GM04503 (cell line): ENCODE results near the gene NTM.
"Not testable (repeated sequence)": the region's sequence is repeated elsewhere in the genome, so short reads cannot be mapped to it uniquely, and the experiment has no call there.

ENCODE experiments used
- DNase-seq: peaks from one replicate; pipeline ENCODE4 v3.0.0-alpha.2; 2012; ENCODE audit warnings: low read depth

NTM gene

DNA sequence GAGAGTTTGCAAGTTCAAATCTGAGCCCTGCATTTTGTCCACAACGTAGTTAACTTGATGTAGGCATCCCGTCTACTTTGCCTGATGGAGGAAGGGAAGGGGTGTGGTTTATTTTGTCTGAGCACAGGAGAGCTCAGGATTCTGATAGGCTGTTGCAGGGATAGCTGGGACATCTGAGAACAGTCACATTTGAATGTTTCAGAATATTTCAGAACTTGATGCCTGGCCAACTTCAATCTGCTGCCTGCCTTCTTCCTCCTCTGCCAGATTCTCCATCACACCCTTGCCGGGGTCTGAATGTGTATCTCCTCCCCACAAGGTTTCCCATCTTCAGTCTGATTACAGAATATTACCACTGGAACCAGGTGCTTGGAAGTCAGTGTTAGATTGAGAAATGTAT, 51.6 kb downstream of the NTM start:
- no peak for DNase-seq

DNA sequence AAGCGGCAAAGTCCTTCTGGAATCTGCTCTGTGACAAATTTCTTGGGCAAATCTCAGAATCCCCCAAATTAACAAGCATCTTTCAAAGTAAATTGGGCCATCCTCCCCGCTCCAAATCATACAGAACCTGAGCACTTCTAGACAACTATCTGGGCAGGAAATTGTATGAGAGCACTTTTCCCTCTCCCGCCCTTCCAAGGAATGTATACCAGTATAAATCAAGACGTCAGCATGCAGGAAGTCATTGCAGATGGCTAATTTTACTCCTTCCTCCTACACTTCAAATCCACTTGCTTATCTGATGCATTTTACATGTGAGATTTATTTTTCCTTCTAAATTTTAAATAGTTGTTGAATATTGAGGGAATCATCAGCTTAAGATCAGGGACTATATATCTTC, 52.1 kb downstream of the NTM start:
- DNase-seq, result no peak

DNA sequence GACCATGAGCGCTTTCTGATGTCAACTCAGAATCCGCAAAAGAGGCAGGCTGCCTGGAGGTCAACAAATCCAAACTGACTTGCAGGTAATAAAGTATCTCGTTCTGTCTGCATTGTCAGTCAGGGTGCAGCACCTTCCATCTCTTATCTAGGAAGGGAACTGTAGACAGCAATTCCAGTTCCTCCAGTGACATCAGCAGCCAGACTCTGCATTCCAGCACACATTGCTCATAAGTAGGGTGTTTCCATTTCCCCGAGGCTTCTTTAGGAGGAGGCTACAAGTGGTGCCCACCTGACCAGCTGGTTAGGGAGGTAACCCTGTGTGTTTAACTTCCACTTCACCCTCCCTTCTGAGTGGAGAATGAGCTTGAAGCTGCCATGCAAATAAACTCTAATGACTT, 53.3 kb downstream of the NTM start:
- DNase-seq, result no peak

GRCh38 chr11:131424257-131424876, 54.0 kb downstream of the NTM start:
- DNase-seq, result not testable (repeated sequence)

GRCh38 chr11:131425285-131425684, 54.9 kb downstream of the NTM start:
- no peak for DNase-seq

GRCh38 chr11:131428853-131429252, 58.4 kb downstream of the NTM start:
- DNase-seq, result no peak

DNA sequence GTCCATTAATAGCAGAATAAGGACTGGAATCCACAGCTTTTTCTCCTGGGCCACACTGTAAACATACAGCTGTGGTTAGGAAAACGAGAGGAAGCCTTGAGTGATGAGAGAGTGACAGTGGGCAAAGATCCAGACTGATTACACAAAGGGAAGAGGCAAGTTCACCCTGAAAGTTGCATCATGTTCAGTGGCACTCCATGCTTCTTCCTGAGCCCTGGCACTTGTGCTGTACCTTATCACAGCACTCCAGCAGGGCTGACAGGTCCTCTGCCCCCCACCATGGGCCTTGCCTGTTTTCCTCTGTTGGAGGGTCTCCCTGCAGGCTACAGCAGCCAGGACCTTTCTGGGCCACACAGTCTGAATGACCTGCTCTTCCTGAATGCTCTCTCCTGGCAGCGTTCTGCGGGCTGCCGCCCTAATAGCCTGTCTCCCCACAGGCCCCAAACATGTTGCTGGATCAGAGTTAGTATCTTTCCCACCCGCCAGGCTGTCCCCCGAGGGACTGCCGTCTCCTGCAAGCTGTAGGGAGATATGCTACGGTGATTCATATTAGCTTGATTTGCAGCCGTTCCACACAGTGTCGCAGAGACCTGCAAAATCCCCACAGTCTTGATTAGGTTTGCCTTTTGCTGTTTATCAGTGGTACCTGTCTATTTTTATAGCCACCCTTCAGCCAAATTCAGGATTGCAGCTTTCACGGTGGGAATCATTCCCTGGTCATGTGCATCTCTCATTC, 60.2 kb downstream of the NTM start:
- no peak for DNase-seq

DNA sequence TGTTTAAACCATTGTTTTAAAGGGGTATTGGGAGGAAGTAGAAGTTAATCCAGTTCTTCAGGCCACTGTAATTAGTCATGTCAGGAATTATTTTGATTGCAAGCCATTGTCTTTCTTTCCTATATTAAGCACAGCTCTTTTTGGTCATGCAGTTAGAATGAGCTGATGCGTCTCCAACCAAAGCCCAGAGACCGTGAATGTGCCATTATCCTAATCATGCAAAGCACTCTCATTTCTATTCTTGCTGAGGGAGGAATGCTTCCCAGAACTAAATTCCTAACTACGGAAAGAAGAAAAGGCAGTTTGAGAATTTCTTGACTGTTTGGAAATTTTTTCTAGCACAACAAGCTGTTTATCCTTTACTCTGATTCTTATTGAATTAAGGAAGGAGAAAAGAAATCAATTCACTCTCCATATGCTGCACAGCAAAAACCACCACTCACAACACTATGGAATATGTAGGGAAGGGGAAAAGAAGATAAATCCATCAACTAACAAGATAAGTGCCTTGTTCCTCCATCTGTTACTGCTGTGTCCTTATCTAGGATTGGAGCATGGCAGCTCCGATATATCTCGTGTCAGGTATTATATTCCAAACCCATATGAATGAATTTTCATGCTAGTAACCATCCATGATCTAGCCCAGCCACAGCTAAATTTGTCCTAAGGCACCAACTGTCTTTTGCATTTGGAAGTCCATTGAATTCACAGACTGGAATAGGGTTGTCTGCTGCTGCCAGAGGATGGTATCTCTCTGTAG, 70.8 kb downstream of the NTM start:
- DNase-seq, result no peak

DNA sequence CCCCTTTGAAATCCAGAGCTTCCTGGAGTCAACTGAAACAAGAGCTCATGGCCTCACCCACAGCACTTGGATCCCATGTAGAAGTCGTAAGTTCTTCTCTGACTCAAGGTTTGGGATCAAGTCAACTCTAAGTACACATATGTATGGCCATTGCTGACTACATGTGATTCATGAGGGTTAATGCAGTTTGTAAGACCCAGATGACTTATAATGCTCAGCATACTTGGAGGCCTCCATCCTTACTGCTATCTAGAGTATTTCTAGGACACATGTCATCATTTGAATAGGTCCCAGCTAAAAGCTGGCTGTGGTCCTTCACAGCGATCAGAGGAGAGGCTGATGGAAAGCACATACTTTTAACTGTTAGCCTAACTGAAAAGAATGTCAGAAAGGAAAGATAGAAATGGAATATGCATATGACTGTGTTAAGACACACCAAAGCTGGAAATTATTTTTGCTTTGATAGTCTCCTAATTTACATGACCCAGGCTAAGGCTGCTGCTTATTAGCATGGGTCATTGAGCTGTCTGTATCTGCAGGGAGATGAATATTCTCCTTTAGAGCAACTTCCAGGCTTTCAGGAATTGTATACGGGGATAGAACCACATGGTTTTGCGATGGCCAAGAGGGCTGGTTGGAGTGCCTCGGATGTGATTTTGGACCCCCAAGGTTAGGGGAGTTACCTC, 76.3 kb downstream of the NTM start:
- no peak for DNase-seq

- no peak for DNase-seq
Observed at GRCh38 chr11:131447277-131447815, 76.9 kb downstream of the NTM start.

- DNase-seq, result no peak
Observed at GRCh38 chr11:131447898-131448297, 77.5 kb downstream of the NTM start.

DNA sequence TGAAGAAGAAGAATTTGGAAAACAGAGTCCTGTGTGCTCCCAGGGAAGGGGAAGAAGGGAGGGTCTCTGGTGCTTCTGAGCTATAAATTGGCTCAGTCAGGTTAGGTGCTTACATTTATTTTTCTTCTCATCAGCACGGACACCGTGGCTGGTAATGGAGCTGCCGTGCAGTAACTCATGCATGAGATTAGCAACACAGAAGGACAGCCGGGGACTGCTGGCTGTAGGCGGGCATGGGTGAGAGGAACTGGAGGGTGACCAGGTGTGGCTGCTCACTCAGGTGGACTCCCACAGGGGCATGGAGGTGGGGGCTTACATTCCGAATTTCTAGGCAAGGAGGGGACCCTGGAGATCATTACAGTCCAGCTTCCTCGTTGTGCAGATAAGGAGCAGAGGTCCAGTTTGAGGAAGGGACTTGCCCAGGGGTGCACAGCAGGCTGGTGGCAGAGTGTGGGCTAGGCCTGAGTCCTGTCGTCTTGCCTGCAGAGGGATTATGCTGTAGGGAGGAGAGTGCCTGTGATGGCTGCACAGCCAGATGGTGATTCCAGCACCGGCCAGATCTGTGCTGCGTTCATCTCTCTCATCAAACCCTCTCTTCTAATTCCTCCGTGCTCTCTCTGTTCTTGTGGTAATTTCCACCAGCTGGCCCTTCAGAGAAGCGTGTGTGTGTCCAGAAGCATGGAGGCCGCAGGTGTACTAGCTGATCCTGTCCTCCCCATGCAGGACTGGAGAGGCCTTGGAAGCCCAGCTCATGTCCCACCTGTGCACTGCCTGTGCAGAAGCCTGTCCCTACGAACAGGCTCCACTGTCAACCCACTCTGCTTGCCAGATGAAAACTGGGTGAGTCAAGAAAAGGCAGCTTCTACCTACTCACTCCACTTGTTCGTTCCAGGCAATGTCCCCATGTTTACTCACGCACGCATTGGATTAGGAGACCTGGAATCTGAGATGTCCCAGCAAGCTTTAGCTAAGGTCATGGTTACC, 78.9 kb downstream of the NTM start:
- no peak for DNase-seq

DNA sequence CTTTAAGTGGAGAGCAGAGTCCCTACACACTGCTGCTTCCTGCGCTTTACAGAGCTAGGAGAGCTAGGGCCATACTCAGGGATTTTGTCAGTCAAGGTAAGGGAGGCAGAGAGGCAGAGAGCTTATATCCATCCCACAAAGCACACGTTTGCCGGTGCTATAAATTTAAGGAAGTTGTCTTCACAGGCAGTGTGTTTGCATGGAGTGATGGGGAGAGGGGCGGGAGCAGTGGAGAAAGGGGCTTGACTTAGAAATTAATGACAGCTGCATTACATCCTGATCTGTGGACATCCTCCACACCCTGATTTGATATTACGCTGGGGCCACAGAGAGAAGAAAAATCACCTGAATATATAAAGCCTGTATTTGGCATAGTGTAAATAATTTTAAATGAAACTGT, 84.1 kb downstream of the NTM start:
- no peak for DNase-seq

GRCh38 chr11:131454989-131455388, 84.6 kb downstream of the NTM start:
- no peak for DNase-seq

GRCh38 chr11:131455843-131456704, 85.7 kb downstream of the NTM start:
- DNase-seq, result no peak

DNA sequence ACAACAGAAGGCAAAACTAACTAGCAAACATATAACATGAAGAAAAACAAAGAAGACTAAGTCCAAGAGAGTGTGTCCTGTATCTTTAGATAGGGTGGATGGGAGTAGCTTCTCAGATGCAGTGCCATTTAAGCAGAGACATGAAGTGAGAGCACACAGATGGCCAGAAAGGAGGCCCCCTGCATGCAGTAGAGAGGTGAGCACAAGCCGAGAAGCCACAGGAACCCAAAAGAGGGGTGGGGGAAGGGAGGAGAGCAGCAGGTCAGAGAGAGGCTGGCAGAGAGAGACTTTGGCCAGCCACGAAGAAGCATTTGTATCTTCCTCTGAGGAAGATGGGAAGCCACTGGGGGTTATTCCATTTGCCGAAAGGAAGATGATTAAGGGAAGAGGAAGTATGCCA, 86.7 kb downstream of the NTM start:
- DNase-seq, result no peak

DNA sequence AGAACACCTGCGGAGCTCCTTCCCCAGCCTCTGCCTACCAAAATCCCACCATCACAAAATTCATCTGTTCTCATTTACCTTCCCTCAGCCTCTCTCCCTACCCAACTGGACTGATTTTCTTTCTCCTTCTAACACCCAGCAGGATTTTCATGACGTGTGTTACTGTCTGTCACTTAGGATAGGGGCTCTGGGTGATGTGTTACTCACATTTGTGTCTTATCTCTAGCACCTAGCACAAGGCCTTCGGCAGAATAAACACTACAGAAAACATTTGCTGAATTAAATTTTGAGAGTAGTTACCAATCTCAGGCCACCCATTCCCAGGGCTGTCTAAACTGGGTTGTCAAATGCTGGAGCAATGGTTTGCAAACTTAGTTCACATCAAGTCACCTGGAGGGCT, 88.0 kb downstream of the NTM start:
- no peak for DNase-seq

GRCh38 chr11:131460931-131461330, 90.5 kb downstream of the NTM start:
- no peak for DNase-seq

GRCh38 chr11:131462622-131463021, 92.2 kb downstream of the NTM start:
- DNase-seq, result no peak

DNA sequence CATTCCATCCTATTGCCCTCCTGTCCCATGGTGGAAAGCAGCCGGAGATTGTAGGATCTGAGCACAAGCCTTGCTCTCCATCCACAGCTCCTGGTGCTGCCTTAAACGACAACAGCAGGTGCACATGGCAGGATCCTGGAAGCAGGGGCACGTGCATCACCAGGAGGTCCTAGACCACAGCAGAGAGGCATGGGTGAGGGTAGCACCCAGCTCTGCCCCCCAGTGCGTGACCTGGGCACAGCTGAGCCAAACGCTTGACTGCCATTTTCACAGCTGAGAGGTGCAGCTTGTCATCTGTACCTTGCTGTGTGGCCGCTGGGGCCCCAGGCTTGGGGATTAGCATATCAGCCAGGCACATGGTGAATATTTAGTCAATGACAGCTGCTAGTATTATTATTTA, 92.7 kb downstream of the NTM start:
- DNase-seq, result no peak
